K562 treated with DMSO at 1 percent for 48 hours (cell line): ENCODE data around the gene MRPL23. TPM values are rescaled to one million over a fixed set of nuclear protein-coding genes. Genes with fewer than 3 reads are reported as not detected.

ENCODE experiments used
- total RNA-seq: library from RNA; unstranded; fragments of 300-600 nt; gene quantifications from 2 replicates; pipeline ENCODE4 v1.2.3, GENCODE V29; 2022; ENCODE audit warnings: low replicate concordance; ENCODE audit errors: extremely low read depth

The MRPL23 gene
- not detected in 2 replicates for total RNA-seq

GRCh38 chr11:1946812-1947484, at the start of gene MRPL23:
MRPL23 (plus strand) TSS chr11:1947332; CDS start chr11:1947363, 31 bp downstream.

GRCh38 chr11:1919391-1920127, 27.6 kb upstream of the MRPL23 start, which contains the start of gene TNNT3:
TNNT3 (plus strand) TSS chr11:1919703; CDS start chr11:1922875, 3,172 bp downstream.

GRCh38 chr11:1997755-1998154, 50.6 kb downstream of the MRPL23 start, which contains the start of gene H19:
H19 (minus strand) TSS chr11:1997842.

Other genes with a start within 250 kb of the MRPL23 start
- gene IFITM10, start 196.7 kb upstream of the MRPL23 start, total RNA-seq = not detected in 2 replicates
- 390 and 1,266 TPM in 2 replicates for gene CTSD, start 183.4 kb upstream of the MRPL23 start, total RNA-seq
- not detected in 2 replicates for gene SYT8, start 112.3 kb upstream of the MRPL23 start, total RNA-seq
- not detected in 2 replicates for gene TNNI2, start 108.4 kb upstream of the MRPL23 start, total RNA-seq
- gene LSP1, start 94.2 kb upstream of the MRPL23 start, total RNA-seq = not detected in 2 replicates
- gene PRR33, start 55.4 kb upstream of the MRPL23 start, total RNA-seq = not detected in 2 replicates
- not detected in 2 replicates for gene TNNT3, start 27.6 kb upstream of the MRPL23 start, total RNA-seq
- gene H19, start 50.5 kb downstream of the MRPL23 start, total RNA-seq = not detected in 2 replicates
- gene IGF2, start 192.1 kb downstream of the MRPL23 start, total RNA-seq = not detected in 2 replicates
- gene INS, start 213.9 kb downstream of the MRPL23 start, total RNA-seq = not detected in 2 replicates
- gene TH, start 224.5 kb downstream of the MRPL23 start, total RNA-seq = not detected in 2 replicates